HG03139 (cell line): Measurements from ENCODE around the gene TCN2.
"Not testable (repeated sequence)": the region's sequence is repeated elsewhere in the genome, so short reads cannot be mapped to it uniquely, and the experiment has no call there.

ENCODE experiments used
- ATAC-seq: cut with Tn5 transposase; IDR thresholded peaks from one replicate; pipeline ENCODE4 v1.9.1; 2021; ENCODE audit not compliant: unreplicated experiment

The TCN2 gene

DNA sequence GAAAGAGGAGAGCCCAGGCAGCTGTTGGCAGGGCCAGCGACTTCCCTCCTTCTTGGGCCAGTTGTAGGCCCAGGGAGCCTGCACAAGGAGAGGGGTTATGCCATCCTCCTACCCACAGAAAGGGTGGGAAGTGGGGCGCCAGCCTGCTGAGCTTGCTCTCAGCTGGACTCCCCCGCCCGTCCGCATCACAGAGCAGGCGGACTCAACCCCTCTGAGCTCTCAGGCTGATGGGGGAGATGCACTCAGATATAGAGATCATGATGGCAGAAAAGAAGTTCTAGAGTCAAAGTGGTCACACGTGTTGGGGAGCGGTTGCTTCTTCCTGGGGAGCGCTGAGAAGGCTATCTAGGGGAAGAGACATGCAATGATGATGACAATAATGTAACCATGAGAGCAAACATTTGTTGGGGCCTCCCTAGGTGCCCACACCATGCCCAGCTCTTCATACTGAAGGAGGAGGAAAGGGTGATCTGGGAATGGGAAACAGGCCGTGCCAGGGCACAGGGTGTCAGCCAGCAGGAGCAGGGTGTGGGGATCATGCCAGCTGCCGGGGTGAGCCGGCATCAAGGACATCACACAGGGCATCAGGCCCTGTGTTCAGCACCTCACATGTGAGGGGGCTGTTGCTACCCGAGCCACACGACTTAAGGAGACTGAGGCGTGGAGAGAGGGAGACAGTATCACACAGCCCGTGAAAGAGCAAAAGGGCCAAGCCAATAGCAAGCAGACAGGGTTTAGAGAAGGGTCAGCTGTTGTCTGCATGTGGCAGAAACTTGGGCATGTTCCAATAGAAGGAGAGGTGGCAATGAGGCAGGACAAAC lies 36.3 kb downstream of the TCN2 start:
- ATAC-seq, result no peak

DNA sequence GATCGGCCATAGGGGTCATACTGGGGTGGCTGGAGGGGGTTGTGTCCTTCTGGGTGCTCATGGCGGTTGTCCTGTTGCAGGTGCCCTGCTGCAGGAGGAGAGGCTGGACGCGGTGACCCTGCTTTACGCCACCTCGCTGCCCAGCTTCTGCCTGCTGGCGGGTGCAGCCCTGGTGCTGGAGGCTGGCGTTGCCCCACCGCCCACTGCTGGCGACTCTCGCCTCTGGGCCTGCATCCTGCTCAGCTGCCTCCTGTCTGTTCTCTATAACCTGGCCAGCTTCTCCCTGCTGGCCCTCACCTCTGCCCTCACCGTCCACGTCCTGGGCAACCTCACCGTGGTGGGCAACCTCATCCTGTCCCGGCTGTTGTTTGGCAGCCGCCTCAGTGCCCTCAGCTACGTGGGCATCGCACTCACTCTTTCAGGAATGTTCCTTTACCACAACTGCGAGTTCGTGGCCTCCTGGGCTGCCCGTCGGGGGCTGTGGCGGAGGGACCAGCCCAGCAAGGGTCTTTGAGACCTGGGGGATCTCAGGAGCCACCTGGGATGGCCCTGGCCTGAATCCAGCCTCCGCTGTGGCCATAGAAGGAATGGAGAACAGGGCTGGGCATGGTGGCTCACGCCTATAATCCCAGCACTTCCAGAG lies 39.7 kb downstream of the TCN2 start:
- ATAC-seq, result no peak

DNA sequence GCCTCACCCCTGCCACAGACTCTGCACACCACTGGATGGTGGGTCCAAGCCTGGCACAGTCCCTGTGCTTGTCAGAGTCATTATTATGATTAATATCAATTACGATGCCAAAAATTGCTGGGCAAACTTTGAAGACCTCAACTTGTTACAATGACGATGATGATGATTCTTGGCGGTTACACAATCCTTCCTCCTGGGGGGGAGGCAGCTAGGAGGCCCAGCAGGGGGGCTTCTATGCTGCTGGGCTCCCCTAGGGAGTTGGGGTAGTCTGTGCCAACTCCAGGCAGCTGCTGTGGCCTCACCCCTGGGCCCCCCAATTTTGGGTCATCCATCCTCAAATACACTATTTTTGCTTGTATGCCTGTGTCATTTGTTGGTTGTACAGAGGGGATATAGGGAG lies 40.6 kb downstream of the TCN2 start:
- ATAC-seq, result no peak

DNA sequence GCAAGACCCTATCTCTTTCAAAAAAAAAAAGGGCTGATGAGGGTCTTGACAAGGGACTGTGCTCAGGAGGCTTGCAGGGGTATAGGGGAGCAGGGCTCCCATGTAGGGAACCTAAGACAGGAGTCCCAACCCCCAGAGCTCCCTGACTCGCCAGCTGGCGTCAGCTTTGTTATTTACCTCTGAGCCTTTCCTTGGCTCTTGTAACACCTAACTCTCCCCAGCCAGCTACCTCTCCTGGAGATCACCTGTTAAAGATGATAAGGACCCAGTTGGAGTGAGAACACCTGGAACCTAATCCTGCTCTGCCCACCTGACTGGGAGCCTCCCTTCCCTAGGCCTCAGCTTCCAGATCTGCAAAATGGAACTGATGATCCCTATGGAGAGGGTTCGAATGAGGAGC lies 41.9 kb downstream of the TCN2 start:
- ATAC-seq, result no peak

DNA sequence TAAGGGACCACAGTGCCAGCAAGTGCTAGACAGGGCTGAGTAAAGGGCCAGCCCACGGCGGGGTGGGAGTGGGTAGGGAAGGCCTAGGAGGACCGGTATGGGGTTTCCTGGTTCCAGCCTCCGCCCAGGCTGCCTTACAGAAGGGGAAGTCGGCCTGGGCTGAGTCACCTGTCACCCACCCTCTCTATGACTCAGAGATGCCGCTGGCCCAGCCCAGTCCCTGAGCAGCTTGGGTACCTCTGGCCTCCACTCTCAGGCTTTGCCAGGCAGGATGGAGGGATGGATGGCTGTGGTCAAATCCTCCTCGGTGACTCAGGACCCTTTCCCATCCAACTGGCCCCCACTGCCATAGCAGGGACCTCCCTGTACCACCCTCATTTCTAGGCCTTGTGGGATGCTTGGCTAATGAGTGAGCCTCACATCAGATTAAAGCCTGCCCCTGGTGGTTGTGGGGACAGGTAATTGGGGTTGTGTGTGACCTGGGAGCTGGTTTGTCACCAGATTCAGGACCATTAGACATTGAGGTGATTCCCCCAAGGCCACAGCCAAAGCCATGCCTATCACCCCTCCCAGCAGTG lies 42.5 kb downstream of the TCN2 start:
- ATAC-seq, result no peak

DNA sequence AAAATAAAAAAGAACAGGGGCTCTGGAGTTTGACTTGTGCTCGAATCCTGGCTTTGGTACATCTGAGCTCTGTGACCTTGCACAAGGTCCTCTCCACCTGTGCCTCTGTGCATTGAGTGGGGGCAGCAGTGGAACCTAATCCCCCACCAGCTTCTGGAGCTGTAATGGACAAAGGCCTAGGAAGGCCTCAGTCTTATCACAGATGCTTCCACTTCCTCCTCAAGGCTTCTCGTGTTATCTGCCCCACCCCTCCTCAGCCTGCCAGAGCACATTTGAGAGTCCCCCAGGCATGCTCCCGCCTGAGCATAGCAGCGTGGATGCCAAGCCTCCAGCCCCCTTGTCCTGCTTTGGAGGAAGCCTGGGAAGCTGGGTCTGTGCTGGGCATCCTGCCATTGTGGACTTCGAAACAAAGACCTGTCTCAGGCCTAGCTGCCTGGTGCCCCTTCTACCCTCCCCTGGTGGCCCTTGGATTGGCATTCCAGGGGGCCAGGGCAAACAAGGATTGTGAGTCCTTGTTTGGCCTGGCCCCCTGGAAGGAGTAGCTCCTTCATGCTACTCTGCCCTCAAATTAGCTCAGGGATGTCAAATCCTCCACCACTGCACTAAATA lies 43.6 kb downstream of the TCN2 start:
- ATAC-seq, result no peak

DNA sequence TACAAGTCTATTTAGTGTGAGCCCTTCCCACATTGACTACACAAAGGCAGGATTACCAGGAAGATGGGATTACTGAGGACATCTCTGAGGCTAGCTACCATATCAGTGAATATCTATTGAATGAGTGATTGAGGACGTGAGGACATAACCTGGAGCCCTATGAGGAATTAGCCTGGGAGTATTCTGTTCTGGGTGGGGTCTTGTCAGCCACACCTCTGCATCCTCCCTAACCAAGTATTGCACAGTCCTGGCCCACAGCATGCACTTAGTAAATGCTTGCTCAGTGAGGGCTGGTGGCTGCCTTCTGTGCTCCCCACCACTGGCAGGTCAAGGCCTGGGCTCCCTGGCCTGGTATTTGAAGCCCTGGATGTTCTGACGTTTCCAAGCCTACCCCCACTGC lies 45.9 kb downstream of the TCN2 start:
- no peak for ATAC-seq

DNA sequence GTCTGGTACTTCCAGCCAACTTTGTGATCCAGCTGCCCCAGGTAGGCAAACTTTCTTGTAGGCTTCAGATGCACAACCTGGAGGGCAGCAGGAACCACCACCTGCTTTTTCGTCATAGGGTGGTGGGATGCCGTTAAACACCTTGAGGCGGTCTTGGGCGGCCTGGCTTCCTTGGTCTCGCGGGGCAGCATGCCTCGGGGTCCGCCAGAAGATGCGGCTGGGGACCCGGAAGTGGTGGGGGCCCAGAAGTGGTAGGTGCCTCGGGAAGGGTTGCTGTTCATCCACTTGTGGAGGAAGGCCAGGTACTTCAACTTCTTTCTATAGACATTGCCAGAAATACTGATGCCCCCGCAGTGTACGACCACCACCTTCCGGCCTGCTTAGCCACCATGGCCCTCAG lies 47.4 kb downstream of the TCN2 start:
- no peak for ATAC-seq

DNA sequence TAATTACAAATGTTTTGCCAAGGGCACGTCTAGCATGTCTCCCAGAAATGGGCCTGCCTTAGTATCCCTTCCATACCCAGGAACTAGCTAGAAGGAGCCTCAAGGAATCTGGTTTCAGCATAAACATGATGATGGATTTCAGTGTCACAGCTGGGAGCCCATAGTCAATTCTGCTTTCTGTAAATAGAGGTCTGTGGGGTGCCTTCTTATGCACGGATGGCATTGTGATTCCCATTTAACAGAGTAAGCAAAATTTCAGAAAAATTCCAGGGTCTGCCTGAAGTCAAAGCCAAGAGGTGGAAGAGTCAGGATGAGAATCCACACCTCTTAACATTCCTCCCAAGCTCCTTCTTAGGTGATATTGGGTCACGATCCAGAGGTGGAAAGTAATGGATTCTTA lies 48.6 kb downstream of the TCN2 start:
- no peak for ATAC-seq

DNA sequence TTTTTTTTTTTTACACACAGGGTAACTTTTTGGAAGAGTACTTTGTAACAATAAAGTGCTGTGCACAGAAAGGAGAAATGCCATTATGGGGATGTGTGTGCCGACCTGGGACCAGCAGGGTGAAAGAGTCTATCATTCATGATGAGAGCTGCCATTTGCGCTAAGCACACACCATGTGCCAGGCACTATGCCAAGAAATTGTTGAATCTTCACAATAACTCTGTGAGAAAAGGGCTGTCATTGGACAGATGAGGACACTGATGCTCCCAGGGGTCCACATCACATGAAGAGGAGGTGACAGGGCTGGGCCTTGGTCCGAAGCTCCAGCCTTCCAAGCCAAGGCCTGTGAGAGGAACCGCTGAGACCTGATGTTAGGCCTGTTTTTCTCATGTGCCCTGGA lies 55.1 kb downstream of the TCN2 start:
- no peak for ATAC-seq

DNA sequence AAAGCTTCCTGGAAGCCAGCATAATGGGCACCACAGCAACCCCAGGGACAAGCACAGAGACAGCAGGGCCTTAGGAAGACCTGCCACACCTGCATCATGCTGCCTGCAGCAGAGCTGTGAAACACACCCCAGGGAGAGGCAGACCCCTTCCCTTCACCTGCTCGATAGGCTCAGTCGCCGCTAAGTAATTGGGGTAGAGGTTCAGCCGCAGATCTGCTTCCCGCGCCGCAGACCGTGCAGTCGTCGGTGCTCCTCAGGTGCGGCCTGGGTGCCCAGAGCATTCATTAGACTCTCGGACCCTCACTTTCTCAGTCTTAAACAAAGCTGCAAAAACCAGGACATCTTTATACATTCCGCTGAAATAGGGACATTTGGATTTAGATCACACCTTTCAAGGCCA lies 57.8 kb downstream of the TCN2 start:
- no peak for ATAC-seq

DNA sequence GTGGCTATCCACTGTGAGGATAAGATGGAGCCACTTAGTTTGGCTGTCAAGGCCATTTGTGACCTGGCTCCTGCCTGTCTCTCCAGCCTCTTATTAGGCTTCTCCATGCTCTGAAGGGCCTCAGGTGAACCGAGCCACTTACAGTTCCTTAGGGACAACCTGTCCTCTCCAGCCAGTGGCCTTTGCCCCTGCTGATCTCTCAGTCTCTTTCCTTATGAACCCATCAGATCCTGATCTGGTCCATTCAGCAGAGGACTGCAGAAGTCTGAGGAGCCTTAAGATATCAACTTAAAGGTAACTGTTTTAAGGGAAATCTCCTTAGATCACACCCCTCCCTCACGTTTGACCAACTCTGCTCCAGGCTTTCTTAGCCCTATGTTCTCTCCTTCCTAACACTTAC lies 58.3 kb downstream of the TCN2 start:
- no peak for ATAC-seq

DNA sequence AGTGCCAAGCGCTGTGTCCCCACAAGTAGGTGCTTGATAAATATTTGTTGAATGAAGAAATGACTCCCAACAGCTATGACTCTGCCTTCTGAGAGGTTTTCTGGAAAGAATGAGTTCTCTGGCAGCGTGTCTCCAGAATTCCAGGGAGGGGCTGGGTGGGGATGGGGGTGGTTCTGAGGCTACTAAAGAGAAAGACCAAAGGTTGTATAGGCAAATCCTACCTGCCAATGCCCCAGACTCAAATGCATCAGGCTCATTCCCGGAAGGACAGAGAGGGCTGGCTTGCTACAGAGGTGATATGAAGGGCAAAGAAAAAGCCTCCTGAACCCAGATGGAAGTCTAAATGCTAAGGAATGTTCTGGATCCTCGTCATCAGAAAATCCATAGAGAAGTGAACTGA lies 58.8 kb downstream of the TCN2 start:
- ATAC-seq, result no peak

DNA sequence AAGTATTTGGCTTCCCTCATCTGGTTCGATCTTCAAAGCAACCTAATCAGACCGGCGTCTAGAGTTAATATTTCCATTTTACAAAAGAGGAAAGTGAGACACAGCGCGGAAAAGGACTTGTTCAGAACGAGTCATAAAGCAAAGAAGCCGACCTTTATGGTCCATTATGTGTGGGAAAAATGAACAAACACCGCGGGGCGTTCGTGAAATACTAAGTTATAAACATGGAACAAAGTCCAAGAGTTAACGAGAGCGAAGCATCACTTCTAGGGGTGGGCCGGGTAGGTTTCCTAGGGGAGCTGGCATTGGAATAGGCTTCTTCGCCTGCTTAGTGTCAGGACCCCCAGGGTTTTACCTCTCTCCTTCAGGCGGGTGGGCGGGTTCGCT lies 60.1 kb downstream of the TCN2 start:
- ATAC-seq, result no peak

DNA sequence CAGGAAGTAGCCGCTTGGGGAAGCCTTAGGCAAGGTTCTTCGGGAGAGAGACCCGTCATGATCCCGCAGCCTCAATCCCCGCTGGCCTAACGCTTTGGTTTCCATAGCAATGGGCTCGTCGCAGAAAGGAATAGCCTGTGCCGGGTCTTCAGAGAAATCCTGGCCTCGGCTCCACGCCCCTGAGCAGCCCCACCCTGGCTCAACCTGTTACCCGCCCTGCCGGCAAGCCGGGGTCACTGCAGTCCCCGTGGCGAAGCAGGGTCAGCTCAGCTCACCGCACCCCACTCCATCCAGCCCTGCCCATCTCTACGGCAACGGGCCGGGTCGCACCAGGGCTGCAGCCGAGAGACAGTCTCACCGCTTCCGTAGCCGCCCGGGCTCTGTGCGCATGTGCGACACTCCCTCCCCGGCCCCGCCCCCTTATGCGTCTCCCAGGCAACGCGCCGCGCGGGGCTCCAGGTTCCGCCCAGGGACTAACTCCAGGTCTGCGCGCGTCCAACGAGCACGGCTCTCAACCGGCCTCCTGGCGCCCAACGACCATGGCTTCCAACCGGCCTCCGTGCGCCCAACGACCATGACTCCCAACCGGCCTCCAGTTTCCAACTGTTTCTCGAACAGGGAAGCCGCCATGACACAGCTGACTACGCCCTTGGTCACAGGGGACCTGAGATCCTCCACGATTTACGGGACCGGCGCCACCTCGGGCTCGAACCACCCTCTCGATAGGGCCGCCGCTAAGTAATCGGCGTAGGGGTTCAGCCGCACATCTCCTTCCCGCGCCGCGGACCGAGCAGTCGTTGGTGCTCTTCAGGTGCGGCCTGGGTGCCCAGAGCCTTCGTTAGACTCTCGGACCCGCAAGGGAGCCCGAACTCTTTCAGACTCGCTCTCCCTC lies 60.8 kb downstream of the TCN2 start, which contains the start of gene DUSP18:
Gene DUSP18, minus strand, starts transcription at position 382 of the 892 bp plus-strand sequence. CDS start 3,872 bp downstream, outside the sequence.
- ATAC-seq, result peak; percentile 85

DNA sequence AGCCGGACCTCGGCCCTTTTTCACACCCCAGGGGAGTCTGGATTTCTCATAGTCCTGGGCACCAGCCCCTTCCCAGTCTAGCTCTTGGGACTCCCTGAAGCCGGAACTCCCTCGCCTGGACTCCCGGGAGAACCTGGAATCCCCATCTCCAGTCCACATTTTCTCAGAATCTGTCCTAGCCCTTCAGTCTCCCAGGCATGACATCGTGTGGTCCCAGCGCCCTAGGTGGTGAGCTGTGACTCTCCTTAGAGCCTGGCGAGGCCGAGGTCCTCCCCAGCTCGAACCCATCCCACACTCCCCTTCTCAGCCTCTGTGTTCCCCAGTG lies 61.4 kb downstream of the TCN2 start:
- no peak for ATAC-seq

DNA sequence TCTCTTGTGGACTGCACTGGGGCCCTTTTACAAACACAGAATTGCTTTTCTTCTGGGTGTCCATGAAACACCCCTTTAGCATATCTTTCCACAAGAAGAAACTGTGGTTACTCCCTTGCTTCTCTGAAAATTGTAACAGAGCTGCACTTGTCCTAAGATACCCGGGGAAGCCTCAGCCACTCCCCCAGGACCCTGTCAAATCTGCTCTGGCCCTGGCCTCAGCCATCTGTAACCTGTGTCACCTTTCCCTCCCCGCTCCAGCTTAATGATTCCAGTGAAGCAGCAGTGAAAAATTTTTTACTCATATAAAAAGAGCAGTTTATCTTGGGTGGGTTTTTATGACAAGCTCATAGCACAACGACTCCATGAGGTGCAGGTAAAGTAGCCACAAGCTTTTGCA lies 64.1 kb downstream of the TCN2 start:
- ATAC-seq, result no peak

DNA sequence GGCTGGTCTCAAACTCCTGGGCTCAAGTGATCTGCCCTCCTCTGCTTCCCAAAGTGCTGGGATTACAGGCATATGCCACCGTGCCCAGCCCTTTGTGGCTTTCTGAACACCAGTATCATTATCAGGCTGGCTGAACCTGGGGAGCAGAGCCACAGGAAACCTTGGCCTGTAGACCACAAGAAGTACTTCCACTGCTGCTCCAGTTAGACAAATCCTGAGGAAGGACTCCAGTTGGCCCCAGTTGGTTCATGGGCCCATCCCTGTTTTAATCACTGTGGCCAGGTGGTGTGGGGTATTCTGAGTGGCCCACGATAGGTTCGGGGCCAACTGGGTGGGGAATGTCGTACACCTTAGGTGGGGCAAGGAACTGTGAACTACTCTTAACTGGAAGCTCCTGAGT lies 66.2 kb downstream of the TCN2 start:
- ATAC-seq, result no peak

DNA sequence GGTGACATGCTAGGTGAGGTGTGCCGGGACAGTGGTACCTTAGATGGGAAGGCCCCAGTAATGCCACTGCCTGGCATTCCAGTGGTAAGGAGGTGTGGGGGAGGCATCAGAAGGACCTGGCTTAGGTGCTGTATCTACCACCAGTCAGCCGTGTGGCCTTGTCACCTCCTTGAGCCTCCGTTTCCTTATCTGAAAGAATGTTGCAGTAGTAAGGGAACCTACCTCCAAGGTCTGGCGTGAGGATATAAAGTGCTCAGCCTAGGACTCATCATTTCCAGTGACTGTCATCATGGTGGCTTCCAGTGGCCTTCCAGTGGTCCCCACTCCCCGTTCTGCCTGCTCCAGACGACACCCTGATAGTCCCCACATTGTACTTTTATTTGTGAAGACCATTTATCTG lies 67.5 kb downstream of the TCN2 start:
- no peak for ATAC-seq

DNA sequence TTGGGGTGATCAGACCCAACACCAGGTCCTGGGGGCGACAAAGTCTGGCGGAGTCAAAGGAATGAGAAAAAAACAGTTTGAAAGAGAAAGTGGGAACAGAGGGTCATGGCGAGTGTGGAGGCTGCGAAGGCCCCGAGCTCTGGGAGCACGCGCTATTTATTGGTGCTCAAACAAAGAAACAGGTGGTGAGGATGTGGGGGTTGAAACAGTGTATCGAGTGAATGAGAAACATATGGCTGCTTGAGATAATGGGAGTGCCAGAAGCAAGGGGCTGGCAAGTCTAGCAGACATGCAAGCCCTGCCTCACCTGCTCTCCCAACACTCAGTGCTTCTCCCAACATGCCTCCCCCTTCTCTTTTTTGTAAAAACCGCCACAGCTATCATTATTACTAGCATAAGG lies 68.5 kb downstream of the TCN2 start:
- no peak for ATAC-seq

DNA sequence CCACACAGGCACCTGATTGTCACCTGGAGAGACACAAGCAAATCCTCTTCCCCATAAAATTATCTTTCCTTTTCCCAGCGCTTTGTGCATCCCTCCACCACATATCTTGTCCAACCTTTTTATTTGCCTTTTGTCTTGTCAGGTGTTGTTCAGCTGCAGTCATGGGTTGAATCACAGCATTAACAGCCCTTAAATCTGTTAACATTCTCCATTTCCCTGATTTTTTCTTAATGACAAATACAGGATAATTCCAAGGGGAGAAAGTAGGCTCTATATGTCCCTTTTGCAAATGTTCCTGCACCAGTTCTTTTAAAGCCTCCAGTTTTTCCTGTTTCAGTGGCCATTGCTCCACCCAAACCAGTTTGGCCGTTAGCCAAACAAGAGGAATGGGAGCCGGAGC lies 69.6 kb downstream of the TCN2 start:
- ATAC-seq, result not testable (repeated sequence)
